Mesenteric fat pad (tissue), 1 donor: Measurements from ENCODE around the gene LTBP1. TPM values are rescaled to one million over a fixed set of nuclear protein-coding genes. Genes with fewer than 3 reads are reported as not detected.
"Not testable (repeated sequence)": the region's sequence is repeated elsewhere in the genome, so short reads cannot be mapped to it uniquely, and the experiment has no call there.

ENCODE experiments used
- DNase-seq: peaks from one replicate; pipeline ENCODE4 v3.0.0-alpha.2; 2020; ENCODE audit warnings: low spot score
- total RNA-seq: library from RNA; stranded (reverse); fragmentation: NEBNext Ultra II Directional; extraction: Animal tissue kit (Norgen Biotek cat#: 25700); gene quantifications from one replicate; pipeline ENCODE4 v1.2.1, GENCODE V29; 2021
- donor health status: DM: yes; HTN: yes; CAD: no.

Gene LTBP1
- total RNA-seq, 1 donor from 2014 or later, result 15.4 TPM

GRCh38 chr2:33219114-33219513 lies 272.4 kb downstream of the LTBP1 start:
- no peak for DNase-seq

DNA sequence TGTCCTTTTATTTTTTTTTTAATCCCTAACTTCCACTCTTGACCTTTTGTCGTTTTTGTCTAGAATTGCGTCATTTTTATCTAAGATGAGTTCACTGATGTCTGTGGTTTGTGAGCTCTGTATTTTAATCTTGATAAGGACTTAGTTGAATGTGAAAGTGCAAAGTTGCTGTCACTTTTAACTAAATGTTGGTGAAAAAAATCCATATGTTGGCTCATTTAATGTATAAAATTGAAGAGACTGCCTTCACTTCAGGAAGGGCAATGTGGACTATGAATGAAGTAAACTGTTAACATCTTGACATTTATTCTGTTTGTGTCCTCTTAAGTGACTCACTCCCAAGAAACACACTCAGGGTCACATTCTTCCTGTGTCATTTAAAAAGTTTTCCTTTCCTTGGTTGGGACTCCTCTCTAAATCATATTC lies 273.1 kb downstream of the LTBP1 start:
- no peak for DNase-seq

GRCh38 chr2:33220533-33220932 lies 273.8 kb downstream of the LTBP1 start:
- DNase-seq, result no peak

- no peak for DNase-seq
Observed at GRCh38 chr2:33221046-33221784, 274.5 kb downstream of the LTBP1 start.

- no peak for DNase-seq
Observed at GRCh38 chr2:33222309-33222708, 275.6 kb downstream of the LTBP1 start.

DNA sequence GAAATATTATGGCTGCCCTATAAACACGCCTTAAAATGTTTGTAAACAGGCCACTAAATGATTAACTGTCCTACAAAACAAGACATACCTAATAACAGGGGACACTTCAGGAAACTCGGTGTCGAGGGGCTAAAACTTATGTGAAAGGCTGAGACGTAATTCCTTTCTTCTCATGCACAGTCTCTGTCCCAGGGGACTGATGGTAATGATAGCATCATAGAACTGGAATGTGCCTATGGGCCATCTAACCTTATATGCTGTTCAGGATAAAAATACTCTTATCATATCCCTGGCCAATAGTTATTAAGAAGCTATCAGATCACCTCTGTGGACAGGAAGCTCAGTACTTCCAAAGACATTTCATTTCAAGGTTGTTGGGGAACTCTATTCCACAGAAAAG lies 277.1 kb downstream of the LTBP1 start:
- DNase-seq, result no peak

DNA sequence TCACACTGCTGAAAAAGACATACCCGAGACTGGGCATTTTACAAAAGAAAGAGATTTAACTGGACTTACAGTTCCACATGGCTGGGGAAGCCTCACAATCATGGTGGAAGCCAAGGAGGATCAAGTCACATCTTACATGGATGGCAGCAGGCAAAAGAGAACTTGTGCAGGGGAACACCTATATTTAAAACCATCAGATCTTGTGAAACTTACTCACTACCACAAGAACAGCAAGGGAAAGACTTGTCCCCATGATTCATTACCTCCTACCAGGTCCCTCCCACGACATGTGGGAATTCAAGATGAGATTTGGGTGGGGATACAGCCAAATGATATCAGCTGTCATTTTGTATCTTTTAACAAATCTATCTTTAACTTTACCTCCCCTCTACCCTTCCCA lies 278.6 kb downstream of the LTBP1 start:
- no peak for DNase-seq

DNA sequence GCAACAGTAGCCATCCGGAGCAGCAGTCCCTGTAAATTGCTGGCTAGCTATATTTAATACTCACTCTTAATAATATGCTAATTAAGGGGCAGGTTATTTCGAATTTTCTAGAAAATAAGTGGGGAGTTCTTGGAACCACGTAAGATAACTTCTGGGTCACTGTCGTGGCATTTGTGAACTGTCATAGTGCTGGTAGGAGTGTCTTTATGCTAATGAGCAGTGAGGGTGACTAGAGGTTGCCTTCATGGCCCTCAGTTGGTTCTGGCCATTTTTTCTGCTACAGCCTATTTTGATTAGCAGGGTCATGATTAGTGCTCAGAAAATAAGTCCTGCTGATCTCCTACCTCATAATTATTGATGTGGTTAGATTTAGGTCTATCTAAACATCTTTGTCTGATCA lies 279.8 kb downstream of the LTBP1 start:
- DNase-seq, result no peak

DNA sequence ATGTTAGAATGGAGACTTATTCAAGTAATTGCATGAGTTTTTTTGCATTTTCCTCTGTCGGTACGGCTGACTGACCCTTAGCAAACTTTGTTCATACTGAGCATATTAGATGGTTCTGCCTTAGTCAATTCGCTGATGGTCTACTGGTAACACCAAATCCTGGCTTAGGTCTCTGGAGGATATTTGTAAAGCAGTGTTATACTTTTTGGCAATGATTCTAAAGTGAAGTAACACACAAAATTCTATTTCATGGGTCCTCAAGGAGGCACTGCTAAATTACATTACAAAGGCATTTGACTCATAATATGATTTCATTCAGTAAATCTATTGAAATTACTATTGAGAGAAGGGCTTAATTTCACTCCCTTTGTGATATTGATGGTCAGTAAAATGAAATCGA lies 282.9 kb downstream of the LTBP1 start:
- no peak for DNase-seq

DNA sequence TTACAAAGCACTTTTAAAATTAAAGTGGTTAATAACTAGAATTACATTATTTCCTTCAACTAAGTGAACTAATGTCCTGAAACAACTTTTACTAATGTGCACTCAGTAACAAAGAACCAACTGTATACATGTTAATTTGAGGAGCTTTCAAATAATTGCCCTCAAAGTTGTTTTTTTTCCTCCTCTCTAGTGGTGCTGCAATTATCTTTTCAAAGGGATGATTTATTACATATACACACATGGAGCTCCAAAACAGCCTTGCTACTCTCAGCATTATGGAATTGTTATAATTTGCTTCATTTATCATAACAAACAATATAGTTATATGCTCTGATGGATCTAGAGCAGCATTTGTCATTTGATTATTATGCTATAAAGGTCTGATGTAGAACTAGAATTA lies 283.4 kb downstream of the LTBP1 start:
- no peak for DNase-seq

- no peak for DNase-seq
Observed at GRCh38 chr2:33230842-33231241, 284.1 kb downstream of the LTBP1 start.

GRCh38 chr2:33235559-33235958 lies 288.8 kb downstream of the LTBP1 start:
- DNase-seq, result not testable (repeated sequence)

GRCh38 chr2:33236482-33237385 lies 290.0 kb downstream of the LTBP1 start:
- DNase-seq, result no peak

- DNase-seq, result no peak
Observed at GRCh38 chr2:33238111-33238510, 291.4 kb downstream of the LTBP1 start.

GRCh38 chr2:33240178-33240577 lies 293.4 kb downstream of the LTBP1 start:
- no peak for DNase-seq

DNA sequence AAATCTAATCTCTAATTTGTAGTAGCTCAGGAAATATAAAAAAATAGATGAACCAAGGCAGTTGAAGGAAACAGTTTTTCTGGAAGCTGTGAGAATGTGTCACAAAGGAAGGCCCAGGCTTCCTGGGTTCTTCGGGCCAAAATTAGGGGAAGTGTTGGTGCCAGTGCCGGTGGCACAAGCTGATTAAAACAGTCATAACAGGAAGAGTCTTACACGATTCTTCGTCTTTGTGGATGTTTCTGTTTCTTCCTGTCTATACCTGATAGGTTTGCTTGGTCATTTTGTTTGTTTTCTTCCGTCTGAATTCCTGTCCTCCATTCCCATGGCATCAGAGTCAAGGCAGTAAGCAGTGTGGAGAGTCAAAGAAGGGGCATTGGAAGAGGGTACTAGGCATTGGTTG lies 294.3 kb downstream of the LTBP1 start:
- DNase-seq, result no peak

GRCh38 chr2:33241581-33241980 lies 294.8 kb downstream of the LTBP1 start:
- no peak for DNase-seq

DNA sequence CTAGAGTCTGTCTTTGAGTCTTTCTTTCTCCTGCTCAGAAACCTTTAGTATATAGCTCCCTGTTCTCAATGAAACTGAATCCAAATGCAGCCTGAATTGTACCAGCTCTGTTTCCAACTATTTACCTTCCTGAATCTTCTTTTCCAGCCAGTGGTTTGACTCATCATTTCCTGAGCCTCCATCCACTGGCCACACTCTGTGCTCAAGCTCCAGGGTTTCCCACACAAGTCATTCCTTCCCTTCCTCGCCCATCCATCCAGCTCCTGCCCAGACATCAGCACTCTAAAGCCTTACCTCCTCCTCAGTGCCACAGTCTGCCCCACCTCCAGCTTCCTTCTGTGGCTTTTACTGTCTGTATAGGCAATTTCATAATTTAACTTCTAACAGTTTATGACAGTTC lies 296.1 kb downstream of the LTBP1 start:
- DNase-seq, result no peak

DNA sequence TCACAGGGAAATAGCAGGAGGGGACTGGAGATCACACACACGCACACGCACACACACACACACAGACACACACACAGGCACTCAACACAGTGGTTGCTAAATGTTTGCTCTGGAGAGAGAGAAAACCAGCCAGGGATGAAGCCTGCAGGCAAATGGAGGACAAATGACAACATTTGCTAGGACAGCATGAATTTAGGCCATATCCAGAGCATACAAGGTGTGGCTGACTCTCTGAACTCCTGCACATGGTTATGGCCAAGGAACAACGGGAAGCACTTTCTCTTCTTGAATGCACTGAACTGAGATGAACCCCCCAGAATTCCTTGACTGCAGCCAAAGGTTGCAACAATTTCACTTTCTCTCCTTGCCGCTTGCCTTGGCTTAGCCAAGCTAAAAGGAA lies 299.7 kb downstream of the LTBP1 start:
- no peak for DNase-seq

DNA sequence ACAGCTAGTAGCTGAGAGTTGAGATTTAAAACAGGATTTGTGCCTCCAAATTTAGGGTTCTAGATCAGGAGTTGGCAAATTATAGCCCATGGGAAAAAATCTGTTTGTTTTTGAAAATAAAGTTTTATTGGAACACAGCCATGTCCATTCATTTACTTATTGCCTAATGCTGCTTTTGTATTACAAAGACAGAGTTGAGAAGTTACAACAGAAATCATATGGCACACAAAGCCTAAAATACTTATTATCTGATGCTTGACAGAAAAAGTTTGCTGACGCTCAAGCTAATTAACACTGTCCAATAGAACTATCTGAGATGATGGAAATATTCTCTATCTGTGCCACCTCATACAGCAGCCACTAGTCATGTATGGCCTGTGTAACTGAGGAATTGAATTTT lies 300.6 kb downstream of the LTBP1 start:
- no peak for DNase-seq

DNA sequence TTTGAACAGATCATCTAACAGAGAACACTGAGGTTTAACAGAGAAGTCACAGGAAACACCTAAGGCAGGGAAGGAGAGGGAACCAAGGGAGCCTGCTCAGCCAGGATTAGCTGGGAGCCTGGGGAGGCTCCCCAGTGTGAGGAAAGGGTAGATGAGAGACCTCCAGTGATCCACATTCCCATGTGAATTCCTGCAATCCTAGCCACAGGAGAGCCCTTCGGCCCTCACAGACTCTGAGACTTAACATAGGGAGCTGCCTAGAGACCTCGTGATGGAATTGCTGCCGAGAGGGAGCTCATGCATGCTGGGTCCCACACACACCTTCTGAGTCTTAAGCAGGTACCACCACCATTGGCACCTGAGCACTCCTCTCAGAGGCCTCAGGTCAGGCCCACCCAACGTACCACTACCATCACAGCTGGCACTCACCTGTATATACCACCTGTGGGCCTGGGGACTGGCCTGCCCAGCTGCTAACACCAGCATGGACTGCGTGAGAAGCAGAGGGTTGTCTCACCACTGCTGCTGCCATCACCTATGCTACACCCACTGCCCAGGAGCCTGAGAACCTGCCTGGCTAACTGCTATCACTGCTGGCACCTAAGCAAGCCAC lies 303.8 kb downstream of the LTBP1 start:
- DNase-seq, result no peak

GRCh38 chr2:33256162-33256755 lies 309.5 kb downstream of the LTBP1 start:
- no peak for DNase-seq
